ENCODE measurements around the gene TAS2R4. TPM values are rescaled to one million over a fixed set of nuclear protein-coding genes. Genes with fewer than 3 reads are reported as not detected.

TAS2R4 gene
- total RNA-seq, 1 donor, result 2.3 TPM

Small RNA genes within 50 kb of the gene (small RNA-seq; reads per million reads assigned to genes)
- not detected for gene RNU1-82P

Other genes with a start within 250 kb of the TAS2R4 start
- 28.1 and 28.7 TPM in 2 replicates for gene AGK, start 225.3 kb upstream of the TAS2R4 start, total RNA-seq (ENCODE audit: low replicate concordance)
- 7.6 and 10.2 TPM in 2 replicates for gene DENND11, start 74.5 kb upstream of the TAS2R4 start, total RNA-seq (ENCODE audit: low replicate concordance)
- under 0.01 TPM in 1 of 2 replicates, not detected in the other for gene WEE2, start 68.3 kb upstream of the TAS2R4 start, total RNA-seq (ENCODE audit: low replicate concordance)
- 122 and 148 TPM in 2 replicates for gene SSBP1, start 38.3 kb upstream of the TAS2R4 start, total RNA-seq (ENCODE audit: low replicate concordance)
- gene TAS2R3, start 12.6 kb upstream of the TAS2R4 start, total RNA-seq (ENCODE audit: low replicate concordance), result 1.2 and 2.5 TPM in 2 replicates
- 1.4 TPM in 1 of 2 replicates, not detected in the other for gene TAS2R5, start 13.5 kb downstream of the TAS2R4 start, total RNA-seq (ENCODE audit: low replicate concordance)
- gene PRSS37, start 64.8 kb downstream of the TAS2R4 start, total RNA-seq (ENCODE audit: low replicate concordance), result not detected in 2 replicates
- gene OR9A4, start 139.7 kb downstream of the TAS2R4 start, total RNA-seq (ENCODE audit: low replicate concordance), result not detected in 2 replicates
- gene CLEC5A, start 170.3 kb downstream of the TAS2R4 start, total RNA-seq (ENCODE audit: low replicate concordance), result not detected in 2 replicates
- gene TAS2R38, start 197.1 kb downstream of the TAS2R4 start, total RNA-seq (ENCODE audit: low replicate concordance), result not detected in 2 replicates
- gene MGAM, start 219.2 kb downstream of the TAS2R4 start, total RNA-seq (ENCODE audit: low replicate concordance), result 0.18 TPM in 1 of 2 replicates, not detected in the other

Data from fibroblast of the aortic adventitia (primary cell).